Fibroblast of lung (primary cell): ENCODE measurements around the gene LRRC46. TPM values are rescaled to one million over a fixed set of nuclear protein-coding genes. Genes with fewer than 3 reads are reported as not detected.

Source experiments
- DNase-seq, 2 donors: peaks; one replicate each; pipeline versions ENCODE4 v3.0.0 to v3.0.0-alpha.2; 2010; ENCODE audit warnings: low read depth in 2 of 2
- H2AFZ ChIP-seq: 2 replicates; pipeline ENCODE4 v1.5.1; 2012; ENCODE audit warnings: low read length, control low read depth, inconsistent platforms
- H3K27ac ChIP-seq: 2 replicates; pipeline ENCODE4 v1.5.1; 2011; ENCODE audit warnings: low read length, control low read depth; ENCODE audit not compliant: insufficient read depth
- H3K27me3 ChIP-seq: 2 replicates; pipeline ENCODE4 v1.5.1; 2011; ENCODE audit warnings: mild to moderate bottlenecking, low read length; ENCODE audit not compliant: control insufficient read depth, insufficient read depth
- H3K36me3 ChIP-seq: 2 replicates; pipeline ENCODE4 v1.5.1; 2011; ENCODE audit warnings: low read length; ENCODE audit not compliant: control insufficient read depth, insufficient read depth
- H3K4me1 ChIP-seq: 2 replicates; pipeline ENCODE4 v1.5.1; 2011; ENCODE audit warnings: low read length; ENCODE audit not compliant: control insufficient read depth, insufficient read depth; ENCODE audit errors: extremely low read depth
- H3K4me2 ChIP-seq: 2 replicates; pipeline ENCODE4 v1.5.1; 2011; ENCODE audit warnings: low read length, control low read depth; ENCODE audit not compliant: insufficient read depth; ENCODE audit errors: extremely low read depth
- H3K4me3 ChIP-seq, 4 experiments: fragments of 200-600 bp in 1 of 4; sonication (generic) in 1 of 4; replicated peaks in 1 of 4; 2 replicates each; pipeline ENCODE4 v1.5.1; 2011 to 2016; ENCODE audit warnings: low read length in 4 of 4, low read depth in 3 of 4, mild to moderate bottlenecking in 3 of 4, control low read depth in 2 of 4, inconsistent platforms in 1 of 4, mixed read lengths in 1 of 4; ENCODE audit not compliant: insufficient read depth in 1 of 4; ENCODE audit errors: control extremely low read depth in 1 of 4
- H3K79me2 ChIP-seq: 2 replicates; pipeline ENCODE4 v1.5.1; 2012; ENCODE audit warnings: mild to moderate bottlenecking, low read length, inconsistent platforms; ENCODE audit not compliant: control insufficient read depth, insufficient read depth
- H3K9ac ChIP-seq: 2 replicates; pipeline ENCODE4 v1.5.1; 2011; ENCODE audit warnings: mild to moderate bottlenecking, low read length, control low read depth; ENCODE audit not compliant: insufficient read depth
- H3K9me3 ChIP-seq: 2 replicates; pipeline ENCODE4 v1.5.1; 2012; ENCODE audit warnings: low read depth, low read length; ENCODE audit not compliant: control insufficient read depth, insufficient read depth
- H4K20me1 ChIP-seq: 2 replicates; pipeline ENCODE4 v1.5.1; 2011; ENCODE audit warnings: low read length; ENCODE audit not compliant: control insufficient read depth, insufficient read depth; ENCODE audit errors: extremely low read depth
- CTCF ChIP-seq, 2 donors: IDR thresholded peaks in 1 of 2; conservative IDR thresholded peaks in 1 of 2; 1 replicate in 1 of 2; 2 replicates in 1 of 2; pipeline ENCODE4 v1.5.1; 2011 to 2012; ENCODE audit warnings: low read length in 2 of 2, control low read depth in 1 of 2, inconsistent platforms in 1 of 2, low read depth in 1 of 2, mild to moderate bottlenecking in 1 of 2
- EZH2 ChIP-seq: IDR thresholded peaks from 2 replicates; pipeline ENCODE4 v1.5.1; 2012; ENCODE audit warnings: low read length, control low read depth, mild to moderate bottlenecking; ENCODE audit errors: missing control alignments
- polyA plus RNA-seq, 2 donors: library from polyadenylated mRNA; depleted of rRNA in 1 of 2; stranded (reverse) in 1 of 2; unstranded in 1 of 2; fragments of >200 nt; gene quantifications; 2 replicates each; pipeline ENCODE4 v1.2.1, GENCODE V29; 2011 to 2012; ENCODE audit warnings: missing spikeins in 1 of 2
- total RNA-seq: library from RNA; depleted of rRNA; stranded (reverse); fragments of >200 nt; gene quantifications from 2 replicates; pipeline ENCODE4 v1.2.1, GENCODE V29; 2014

The LRRC46 gene
- total and polyA plus RNA-seq, 2 donors (not counting 1 experiment from before 2014, with no cell fraction given): under 0.01 to 0.19 TPM

- Histone ChIP-seq H3K4me1 (no peaks in the 10 kb centered on the region), H3K9ac (no peak overlapping the region), H3K27me3 (peaks cover 27% of the 10 kb centered on the region), H4K20me1 (no peaks in the 10 kb centered on the region), H3K4me3 (no peak overlapping the region), H3K36me3 (no peaks in the 10 kb centered on the region), H2AFZ (no peak overlapping the region), H3K27ac (no peak overlapping the region), H3K9me3 (no peaks in the 10 kb centered on the region), H3K79me2 (no peaks in the 10 kb centered on the region), H3K4me2 (no peak overlapping the region)
- DNase-seq: no peak
- TF ChIP-seq CTCF (conservative IDR thresholded peaks at IDR 0.05 in 1 of 2, IDR thresholded peaks at IDR 0.05 in 1 of 2; ENCODE audit: low read depth in 1 of 2, low read length in 2 of 2) (no peak), EZH2 (no peak)
These were observed 38.5 kb upstream of the LRRC46 start for GRCh38 chr17:47792979-47793378.

GRCh38 chr17:47797797-47798196 lies 33.7 kb upstream of the LRRC46 start:
- no peak overlapping the region for H2AFZ ChIP-seq

GRCh38 chr17:47800686-47801085 lies 30.8 kb upstream of the LRRC46 start:
- Histone ChIP-seq H3K27ac (no peak overlapping the region), H4K20me1 (no peaks in the 10 kb centered on the region), H3K9me3 (no peaks in the 10 kb centered on the region), H2AFZ (no peak overlapping the region), H3K27me3 (peaks cover 23% of the 10 kb centered on the region), H3K36me3 (no peaks in the 10 kb centered on the region), H3K9ac (no peak overlapping the region), H3K4me3 (no peak overlapping the region), H3K4me1 (no peaks in the 10 kb centered on the region), H3K4me2 (no peak overlapping the region), H3K79me2 (no peaks in the 10 kb centered on the region)
- no peak for DNase-seq
- TF ChIP-seq CTCF (conservative IDR thresholded peaks at IDR 0.05 in 1 of 2, IDR thresholded peaks at IDR 0.05 in 1 of 2; ENCODE audit: low read depth in 1 of 2, low read length in 2 of 2) (no peak), EZH2 (no peak)

More at GRCh38 chr17:47797797-47798196, 33.7 kb upstream of the LRRC46 start:
- Histone ChIP-seq H3K4me2 (no peak overlapping the region), H3K27ac (no peak overlapping the region), H3K79me2 (no peaks in the 10 kb centered on the region), H3K9me3 (no peaks in the 10 kb centered on the region), H3K9ac (no peak overlapping the region), H3K27me3 (peaks cover 17% of the 10 kb centered on the region), H3K36me3 (no peaks in the 10 kb centered on the region), H3K4me3 (no peak overlapping the region), H4K20me1 (no peaks in the 10 kb centered on the region), H3K4me1 (no peaks in the 10 kb centered on the region)
- DNase-seq: peak; percentile 7 to 10
- TF ChIP-seq CTCF (conservative IDR thresholded peaks at IDR 0.05 in 1 of 2, IDR thresholded peaks at IDR 0.05 in 1 of 2; ENCODE audit: low read depth in 1 of 2, low read length in 2 of 2): no peak
- TF ChIP-seq EZH2: no peak
